ENCODE measurements around the gene UGCG.
"Not testable (repeated sequence)": the region's sequence is repeated elsewhere in the genome, so short reads cannot be mapped to it uniquely, and the experiment has no call there.

The UGCG gene

GRCh38 chr9:111945216-111945615, 48.6 kb downstream of the UGCG start:
- CTCF ChIA-PET = no interaction called here

GRCh38 chr9:111948109-111948508, 51.5 kb downstream of the UGCG start:
- CTCF ChIA-PET; DNase-seq (ENCODE audit: low read depth, low spot score); H3K4me3 ChIP-seq (ENCODE audit: low read depth, low read length): not testable (repeated sequence)
- POLR2A ChIA-PET = interaction anchor here (0.6 kb wide), 1 partner anchor 10 kb away, joined by 3 read pairs; no protein-coding TSS in a partner anchor

More at GRCh38 chr9:111945216-111945615, 48.6 kb downstream of the UGCG start:
- POLR2A ChIA-PET = interaction anchor here (0.7 to 1.1 kb wide), 3 partner anchors 13 to 187 kb away, joined by 3 read pairs; no protein-coding TSS in a partner anchor
- H3K4me3 ChIP-seq (ENCODE audit: low read depth, low read length) = no peak overlapping the region
- TF ChIP-seq, protein P1, sequence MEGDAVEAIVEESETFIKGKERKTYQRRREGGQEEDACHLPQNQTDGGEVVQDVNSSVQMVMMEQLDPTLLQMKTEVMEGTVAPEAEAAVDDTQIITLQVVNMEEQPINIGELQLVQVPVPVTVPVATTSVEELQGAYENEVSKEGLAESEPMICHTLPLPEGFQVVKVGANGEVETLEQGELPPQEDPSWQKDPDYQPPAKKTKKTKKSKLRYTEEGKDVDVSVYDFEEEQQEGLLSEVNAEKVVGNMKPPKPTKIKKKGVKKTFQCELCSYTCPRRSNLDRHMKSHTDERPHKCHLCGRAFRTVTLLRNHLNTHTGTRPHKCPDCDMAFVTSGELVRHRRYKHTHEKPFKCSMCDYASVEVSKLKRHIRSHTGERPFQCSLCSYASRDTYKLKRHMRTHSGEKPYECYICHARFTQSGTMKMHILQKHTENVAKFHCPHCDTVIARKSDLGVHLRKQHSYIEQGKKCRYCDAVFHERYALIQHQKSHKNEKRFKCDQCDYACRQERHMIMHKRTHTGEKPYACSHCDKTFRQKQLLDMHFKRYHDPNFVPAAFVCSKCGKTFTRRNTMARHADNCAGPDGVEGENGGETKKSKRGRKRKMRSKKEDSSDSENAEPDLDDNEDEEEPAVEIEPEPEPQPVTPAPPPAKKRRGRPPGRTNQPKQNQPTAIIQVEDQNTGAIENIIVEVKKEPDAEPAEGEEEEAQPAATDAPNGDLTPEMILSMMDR (IDR thresholded peaks at IDR 0.05; ENCODE audit: insufficient read depth, low read length, missing control alignments) = no peak
- no peak for DNase-seq (ENCODE audit: low read depth, low spot score)

- CTCF ChIA-PET = interaction anchor here (0.6 to 2.5 kb wide), 4 partner anchors 12 to 129 kb away, joined by 3 to 7 read pairs (median 4); no protein-coding TSS in a partner anchor
- DNase-seq (ENCODE audit: low read depth, low spot score) = no peak
- H3K4me3 ChIP-seq (ENCODE audit: low read depth, low read length) = no peak overlapping the region
- TF ChIP-seq, protein P1 (IDR thresholded peaks at IDR 0.05; ENCODE audit: insufficient read depth, low read length, missing control alignments) = no peak
- POLR2A ChIA-PET = no interaction called here
Measured at GRCh38 chr9:111948951-111949350, 52.3 kb downstream of the UGCG start.

- no peak overlapping the region for H3K4me3 ChIP-seq (ENCODE audit: low read depth, low read length)
- DNase-seq (ENCODE audit: low read depth, low spot score) = no peak
- ChIA-PET CTCF (interaction anchor here (1.8 to 2.5 kb wide), 3 partner anchors 11 to 125 kb away, joined by 4 to 7 read pairs (median 4); no protein-coding TSS in a partner anchor), POLR2A (interaction anchor here (0.6 to 1.0 kb wide), 2 partner anchors 9 to 99 kb away, joined by 4 to 5 read pairs; no protein-coding TSS in a partner anchor)
- TF ChIP-seq, protein P1 (IDR thresholded peaks at IDR 0.05; ENCODE audit: insufficient read depth, low read length, missing control alignments) = no peak
Measured at GRCh38 chr9:111949919-111950318, 53.3 kb downstream of the UGCG start.

DNA sequence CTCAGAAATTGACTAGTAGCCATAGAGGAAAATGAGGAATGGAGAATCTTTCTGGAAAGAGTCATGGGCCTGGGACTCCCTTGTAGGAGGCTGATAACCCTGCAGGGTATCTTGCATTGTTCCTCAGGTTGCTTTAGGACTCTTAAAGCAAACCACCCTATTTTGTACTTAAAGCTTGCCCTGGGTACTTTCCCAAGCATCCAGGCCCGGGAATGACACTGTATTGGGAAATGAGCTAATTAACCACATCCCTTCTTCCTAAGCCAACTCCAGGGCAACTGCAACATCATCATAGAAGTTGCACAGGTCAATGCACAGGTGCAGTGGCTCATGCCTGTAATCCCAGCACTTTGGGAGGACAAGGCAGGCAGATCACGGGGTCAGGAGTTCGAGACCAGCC, 55.9 kb downstream of the UGCG start:
- ChIA-PET CTCF (interaction anchor here (1.4 to 3.3 kb wide), 2 partner anchors 122 to 194 kb away, joined by 5 to 11 read pairs; no protein-coding TSS in a partner anchor), POLR2A (interaction anchor here (1.5 kb wide), 1 partner anchor 89 kb away, joined by 7 read pairs; no protein-coding TSS in a partner anchor)
- TF ChIP-seq, protein P1 (IDR thresholded peaks at IDR 0.05; ENCODE audit: insufficient read depth, low read length, missing control alignments) = no peak
- no peak for DNase-seq (ENCODE audit: low read depth, low spot score)
- no peak overlapping the region for H3K4me3 ChIP-seq (ENCODE audit: low read depth, low read length)

DNA sequence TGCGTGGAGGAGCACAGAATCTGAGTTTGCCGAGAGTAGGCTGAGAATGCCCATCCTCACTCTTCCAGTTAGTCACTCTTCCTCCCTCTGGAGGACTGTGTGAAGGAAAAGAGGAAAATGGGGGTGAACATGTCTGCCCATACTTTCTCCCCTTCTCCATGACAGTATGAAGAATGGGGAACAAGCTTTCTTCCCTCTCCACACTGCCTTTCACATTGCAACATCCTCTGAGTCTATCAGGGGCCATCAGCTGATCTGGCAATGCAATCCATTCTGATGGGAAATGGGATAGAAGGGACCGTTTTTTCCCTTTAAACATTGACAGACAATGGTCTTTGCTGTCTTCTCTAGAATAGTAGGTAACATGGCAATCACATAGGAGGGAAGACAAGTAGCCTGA, 56.8 kb downstream of the UGCG start:
- ChIA-PET CTCF (interaction anchor here (3.3 kb wide), 1 partner anchor 121 kb away, joined by 11 read pairs; no protein-coding TSS in a partner anchor), POLR2A (interaction anchor here (0.6 kb wide), 1 partner anchor 61 kb away, joined by 3 read pairs; no protein-coding TSS in a partner anchor)
- no peak for DNase-seq (ENCODE audit: low read depth, low spot score)
- TF ChIP-seq, protein P1 (IDR thresholded peaks at IDR 0.05; ENCODE audit: insufficient read depth, low read length, missing control alignments) = no peak
- H3K4me3 ChIP-seq (ENCODE audit: low read depth, low read length) = no peak overlapping the region
